ENCODE data around the gene C11orf52. TPM values are rescaled to one million over a fixed set of nuclear protein-coding genes. Genes with fewer than 3 reads are reported as not detected.
A peak's percentile ranks its signal among the peaks of the same experiment; 100 is the strongest.

Gene C11orf52
- total and polyA plus RNA-seq, 2 of the 13 experiments (the other 11 are each of a cell fraction or from before 2014, with no cell fraction given), result 7.4 to 11.0 TPM

DNA sequence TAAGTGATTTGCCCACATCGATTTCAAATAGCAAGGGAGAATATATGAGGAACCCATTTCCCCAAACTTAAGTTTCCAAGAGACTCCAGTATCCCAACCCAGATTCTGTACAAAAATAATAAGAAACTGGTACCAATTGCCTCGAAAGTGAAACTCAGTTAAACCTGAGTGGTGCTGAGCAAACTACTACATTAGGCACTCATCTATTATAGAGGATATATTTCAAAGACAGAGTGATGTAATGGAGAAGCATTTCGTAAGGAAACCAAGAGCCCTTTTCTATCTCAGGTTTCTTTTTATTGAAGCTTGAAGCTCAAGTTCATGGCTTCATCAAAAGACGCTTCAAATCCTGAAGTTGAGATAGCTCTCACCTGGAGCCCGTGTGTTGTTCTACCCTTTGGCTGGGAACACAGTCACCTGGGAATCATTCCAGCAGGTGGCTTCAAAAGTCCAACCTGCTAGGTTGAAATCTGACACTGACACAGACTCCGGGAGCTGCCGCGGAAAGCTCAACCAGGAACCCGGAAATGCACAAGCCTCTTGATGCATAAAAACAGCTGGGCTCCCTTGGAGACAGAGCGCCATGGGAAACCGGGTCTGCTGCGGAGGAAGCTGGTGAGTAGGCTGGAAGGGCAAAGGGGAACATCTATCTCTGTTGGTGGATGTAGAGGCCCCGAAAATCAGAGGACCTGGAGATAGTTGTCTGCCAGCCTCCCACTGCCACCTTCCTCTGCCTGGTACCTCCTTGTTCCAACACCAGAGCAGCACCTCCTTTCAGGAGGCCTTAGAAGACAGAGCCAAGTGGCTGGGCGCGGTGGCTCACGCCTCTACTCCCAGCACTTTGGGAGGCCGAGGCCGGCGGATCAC is at the start of gene C11orf52 (continued):
- TF ChIP-seq KLF16 (CRISPR knock-in tag; IDR thresholded peaks at IDR 0.05) (0 out of 4 replicates have a peak, but pooled peaks of 1 of the 2 experiments have one; percentile 37), ZFP1 (CRISPR knock-in tag; IDR thresholded peaks at IDR 0.05) (no peak), ZNF550 (CRISPR knock-in tag; IDR thresholded peaks at IDR 0.05; ENCODE audit: borderline replicate concordance) (no peak), MED1 (CRISPR knock-in tag; IDR thresholded peaks at IDR 0.05) (peak; percentile 61; the same call in 1 of the 2 replicates), PCBP1 (IDR thresholded peaks at IDR 0.05; ENCODE audit: borderline replicate concordance, low read depth, low read length) (no peak), ZNF460 (CRISPR knock-in tag; IDR thresholded peaks at IDR 0.05; ENCODE audit: borderline replicate concordance) (no peak; the same call in 1 of the 2 replicates), GATA4 (IDR thresholded peaks at IDR 0.05; ENCODE audit: borderline replicate concordance, low read depth) (no peak), KMT2A (CRISPR knock-in tag; IDR thresholded peaks at IDR 0.05) (peak; percentile 61), TARDBP (CRISPR knock-in tag; IDR thresholded peaks at IDR 0.05) (peak; percentile 77), SIN3A (IDR thresholded peaks at IDR 0.05; ENCODE audit: borderline replicate concordance, low read depth, low read length) (peak; percentile 97), ZBTB3 (CRISPR knock-in tag; IDR thresholded peaks at IDR 0.05; ENCODE audit: borderline replicate concordance, low read depth) (no peak), RCOR2 (CRISPR knock-in tag; IDR thresholded peaks at IDR 0.05) (no peak), ZNF331 (CRISPR knock-in tag; IDR thresholded peaks at IDR 0.05) (0 out of 2 replicates have a peak, but pooled peaks have one; percentile 27), IKZF4 (CRISPR knock-in tag; IDR thresholded peaks at IDR 0.05; ENCODE audit: borderline replicate concordance, low read depth, not compliant biosample characterization) (no peak), ZC3H13 (CRISPR knock-in tag; IDR thresholded peaks at IDR 0.05) (no peak), PHF8 (CRISPR knock-in tag; IDR thresholded peaks at IDR 0.05) (peak; percentile 41; the same call in 1 of the 2 replicates), FOXP4 (CRISPR knock-in tag; IDR thresholded peaks at IDR 0.05) (peak; percentile 41), FOXC1 (CRISPR knock-in tag; IDR thresholded peaks at IDR 0.05; ENCODE audit: borderline replicate concordance) (0 out of 2 replicates have a peak, but pooled peaks have one; percentile 33), ZNF614 (CRISPR knock-in tag; IDR thresholded peaks at IDR 0.05; ENCODE audit: borderline replicate concordance) (no peak), HDAC2 (CRISPR knock-in tag; IDR thresholded peaks at IDR 0.05) (0 out of 2 replicates have a peak, but pooled peaks have one; percentile 48), ZBTB38 (CRISPR knock-in tag; IDR thresholded peaks at IDR 0.05) (peak; percentile 92), FOXA3 (CRISPR knock-in tag; IDR thresholded peaks at IDR 0.05) (0 out of 2 replicates have a peak, but pooled peaks have one; percentile 11), MIXL1 (CRISPR knock-in tag; IDR thresholded peaks at IDR 0.05) (0 out of 2 replicates have a peak, but pooled peaks have one; percentile 47), ZNF430 (CRISPR knock-in tag; IDR thresholded peaks at IDR 0.05) (no peak), ZBTB37 (CRISPR knock-in tag; IDR thresholded peaks at IDR 0.05) (peak; percentile 14; the same call in 1 of the 2 replicates)
- TF ChIP-seq, protein P1, sequence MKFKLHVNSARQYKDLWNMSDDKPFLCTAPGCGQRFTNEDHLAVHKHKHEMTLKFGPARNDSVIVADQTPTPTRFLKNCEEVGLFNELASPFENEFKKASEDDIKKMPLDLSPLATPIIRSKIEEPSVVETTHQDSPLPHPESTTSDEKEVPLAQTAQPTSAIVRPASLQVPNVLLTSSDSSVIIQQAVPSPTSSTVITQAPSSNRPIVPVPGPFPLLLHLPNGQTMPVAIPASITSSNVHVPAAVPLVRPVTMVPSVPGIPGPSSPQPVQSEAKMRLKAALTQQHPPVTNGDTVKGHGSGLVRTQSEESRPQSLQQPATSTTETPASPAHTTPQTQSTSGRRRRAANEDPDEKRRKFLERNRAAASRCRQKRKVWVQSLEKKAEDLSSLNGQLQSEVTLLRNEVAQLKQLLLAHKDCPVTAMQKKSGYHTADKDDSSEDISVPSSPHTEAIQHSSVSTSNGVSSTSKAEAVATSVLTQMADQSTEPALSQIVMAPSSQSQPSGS (CRISPR knock-in tag; IDR thresholded peaks at IDR 0.05), result no peak; the same call in 1 of the 2 replicates
